Measurements from ENCODE around the gene SHROOM1.
"Not testable (repeated sequence)": the region's sequence is repeated elsewhere in the genome, so short reads cannot be mapped to it uniquely, and the experiment has no call there.

The SHROOM1 gene

DNA sequence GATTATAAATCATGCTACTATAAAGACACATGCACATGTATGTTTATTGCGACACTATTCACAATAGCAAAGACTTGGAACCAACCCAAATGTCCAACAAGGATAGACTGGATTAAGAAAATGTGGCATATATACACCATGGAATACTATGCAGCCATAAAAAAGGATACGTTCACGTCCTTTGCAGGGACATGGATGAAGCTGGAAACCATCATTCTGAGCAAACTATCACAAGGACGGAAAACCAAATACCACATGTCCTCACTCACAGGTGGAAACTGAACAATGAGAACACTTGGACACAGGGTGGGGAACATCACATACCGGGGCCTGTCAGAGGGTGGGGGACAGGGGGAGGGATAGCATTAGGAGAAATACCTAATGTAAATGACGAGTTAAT, 24.6 kb downstream of the SHROOM1 start:
- DNase-seq = not testable (repeated sequence)

DNA sequence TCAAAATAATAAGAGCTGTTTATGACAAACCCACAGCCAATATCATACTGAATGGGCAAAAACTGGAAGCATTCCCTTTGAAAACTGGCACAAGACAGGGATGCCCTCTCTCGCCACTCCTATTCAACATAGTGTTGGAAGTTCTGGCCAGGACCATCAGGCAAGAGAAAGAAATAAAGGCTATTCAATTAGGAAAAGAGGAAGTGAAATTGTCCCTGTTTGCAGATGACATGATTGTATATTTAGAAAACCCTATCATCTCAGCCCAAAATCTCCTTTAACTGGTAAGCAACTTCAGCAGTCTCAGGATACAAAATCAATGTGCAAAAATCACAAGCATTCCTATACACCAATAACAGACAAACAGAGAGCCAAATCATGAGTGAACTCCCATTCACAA, 26.2 kb downstream of the SHROOM1 start:
- DNase-seq = not testable (repeated sequence)

DNA sequence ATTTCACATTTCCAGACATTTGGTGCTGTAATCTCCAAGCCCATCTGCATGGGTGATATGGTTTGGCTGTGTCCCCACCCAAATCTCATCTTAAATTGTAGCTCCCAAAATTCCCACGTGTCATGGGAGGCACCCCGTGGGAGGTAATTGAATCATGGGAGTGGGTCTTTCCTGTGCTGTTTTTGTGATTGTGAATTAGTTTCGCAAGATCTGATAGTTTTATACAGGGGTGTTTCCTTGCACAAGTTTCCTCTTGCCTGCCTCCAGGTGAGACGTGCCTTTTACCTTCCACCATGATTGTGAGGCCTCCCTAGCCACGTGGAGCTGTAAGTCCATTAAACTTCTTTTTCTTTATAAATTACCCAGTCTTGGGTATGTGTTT, 27.8 kb downstream of the SHROOM1 start:
- DNase-seq = not testable (repeated sequence)

DNA sequence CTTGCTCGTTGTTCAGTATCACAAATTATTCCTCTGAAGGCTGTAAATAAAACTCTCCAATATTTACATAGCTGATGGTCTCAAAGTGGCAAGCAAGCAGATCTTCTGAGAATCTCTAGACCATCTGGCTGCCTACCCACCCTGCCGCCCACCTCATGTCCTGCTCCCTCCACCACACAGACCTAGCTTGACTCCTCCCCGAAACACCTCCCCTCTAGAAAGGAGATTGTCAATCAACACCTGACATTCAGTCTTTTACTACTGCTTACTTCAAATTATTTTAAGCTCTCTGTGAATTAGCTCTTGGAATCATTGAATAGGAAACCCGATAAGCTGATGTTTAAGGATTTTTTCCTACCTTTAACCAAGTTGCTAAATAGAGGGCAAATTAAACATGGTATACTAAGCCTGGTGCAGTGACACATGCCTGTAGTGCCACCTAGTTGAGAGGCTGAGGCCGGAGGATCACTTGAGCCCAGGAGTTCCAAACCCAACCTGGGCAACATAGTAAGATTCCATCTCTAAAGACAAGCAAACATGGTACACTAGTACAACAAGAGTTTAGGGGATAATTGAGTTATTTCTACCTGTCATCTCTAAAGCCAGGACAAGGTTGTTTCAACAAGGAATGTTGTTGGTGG, 28.3 kb downstream of the SHROOM1 start:
- no peak for DNase-seq

DNA sequence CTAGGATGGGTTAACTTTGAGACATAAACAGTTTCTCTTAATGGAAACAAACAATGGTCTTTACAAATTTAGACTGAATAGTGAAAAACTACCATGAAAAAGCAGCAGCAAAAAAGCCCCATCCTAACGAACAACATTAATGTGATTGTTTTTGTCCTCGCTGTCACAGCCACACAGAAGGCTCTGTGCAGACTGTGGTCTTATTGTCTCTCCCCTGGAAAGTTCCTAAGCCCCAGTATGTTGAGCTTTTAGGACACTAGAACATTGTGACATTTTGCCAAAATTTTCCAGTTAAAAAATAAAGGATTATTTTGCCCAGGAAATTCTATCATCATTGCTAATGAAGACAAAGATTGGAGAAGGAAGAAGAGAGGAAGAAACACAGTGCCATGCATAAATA, 29.9 kb downstream of the SHROOM1 start:
- DNase-seq = no peak

DNA sequence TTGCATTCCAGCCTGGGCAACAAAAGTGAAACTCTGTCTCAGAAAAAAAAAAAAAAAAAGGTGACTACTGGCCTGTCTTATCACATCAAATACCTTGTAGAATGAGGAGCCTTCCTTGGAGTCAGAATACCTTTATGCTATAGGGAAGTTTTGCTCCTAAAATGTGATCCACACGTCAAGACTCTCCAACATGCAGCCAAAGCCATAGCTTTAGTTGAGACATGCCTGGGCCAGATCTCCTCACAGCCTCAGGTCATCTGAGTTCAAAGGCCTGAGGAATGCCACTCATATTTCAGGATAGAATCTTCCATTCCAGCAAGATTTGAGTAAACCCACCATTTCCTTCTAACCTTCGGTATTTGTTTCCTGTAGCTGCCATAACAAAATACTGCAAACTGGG, 31.1 kb downstream of the SHROOM1 start:
- DNase-seq = no peak

DNA sequence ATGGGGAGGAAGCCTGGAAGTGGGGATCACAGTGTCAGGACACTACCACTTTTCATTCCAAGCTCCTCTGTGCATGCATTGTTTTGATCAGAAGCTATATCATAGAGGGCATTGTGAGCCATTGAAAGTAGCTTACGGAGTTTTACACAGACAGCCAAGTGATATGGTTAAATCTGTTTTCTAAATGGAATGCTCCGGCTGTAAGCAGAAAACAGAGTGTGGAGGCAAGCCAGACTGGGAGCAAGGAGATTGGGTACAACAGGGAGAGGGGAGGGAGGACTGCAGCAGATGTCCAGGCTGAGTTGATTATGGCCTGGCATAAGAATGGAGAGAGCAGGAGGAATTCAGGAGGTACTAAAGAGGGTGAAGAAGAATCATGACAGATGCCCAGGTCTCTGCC, 32.8 kb downstream of the SHROOM1 start:
- no peak for DNase-seq

DNA sequence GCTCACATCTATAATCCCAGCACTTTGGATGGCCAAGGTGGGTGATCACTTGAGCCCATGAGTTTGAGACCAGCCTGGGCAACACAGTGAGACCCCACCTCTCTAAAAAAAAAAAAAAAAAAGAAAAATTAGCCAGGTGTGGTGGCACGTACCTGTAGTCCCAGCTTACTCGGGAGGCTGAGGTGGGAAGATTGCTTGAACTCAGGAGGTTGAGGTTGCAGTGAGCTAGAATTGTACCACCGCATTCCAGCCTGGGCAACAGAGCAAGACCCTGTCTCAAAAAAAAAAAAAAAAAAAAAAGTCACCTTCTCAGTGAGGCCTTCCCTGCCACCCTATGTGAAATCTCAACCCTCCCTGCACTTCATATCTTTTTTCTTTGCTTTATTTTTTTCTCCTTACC, 39.4 kb downstream of the SHROOM1 start:
- no peak for DNase-seq

DNA sequence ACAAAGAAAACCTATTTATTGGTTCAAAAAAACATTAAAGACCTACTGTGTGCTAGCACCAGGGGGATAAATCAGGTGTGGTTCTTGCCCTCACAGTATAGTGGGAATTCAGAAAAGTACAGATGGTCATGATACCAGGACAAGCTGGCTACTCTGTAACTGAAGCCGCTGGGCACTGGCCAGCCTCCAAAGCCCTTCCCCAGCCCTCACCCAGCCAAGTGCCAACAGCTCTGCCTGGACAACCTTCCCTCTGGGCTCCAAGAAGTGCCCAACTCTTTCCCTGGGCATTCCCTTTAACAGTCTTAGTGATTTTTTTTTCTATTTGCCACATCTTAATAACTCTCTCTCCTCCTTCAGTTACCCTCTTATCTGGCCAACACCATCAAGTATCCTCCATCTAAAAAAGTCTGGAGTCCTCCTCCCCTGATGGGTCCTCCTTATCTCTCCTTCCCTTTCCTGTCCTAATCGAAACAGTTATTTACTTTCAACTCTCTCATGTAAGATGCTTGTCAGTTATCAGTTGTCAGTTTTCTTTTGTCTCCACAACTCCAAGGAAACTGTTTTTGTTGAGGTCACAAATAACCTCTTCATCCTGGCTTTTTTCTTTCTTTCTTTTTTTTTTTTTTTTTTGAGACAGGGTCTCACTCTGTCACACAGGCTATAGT, 40.1 kb downstream of the SHROOM1 start:
- DNase-seq = no peak

DNA sequence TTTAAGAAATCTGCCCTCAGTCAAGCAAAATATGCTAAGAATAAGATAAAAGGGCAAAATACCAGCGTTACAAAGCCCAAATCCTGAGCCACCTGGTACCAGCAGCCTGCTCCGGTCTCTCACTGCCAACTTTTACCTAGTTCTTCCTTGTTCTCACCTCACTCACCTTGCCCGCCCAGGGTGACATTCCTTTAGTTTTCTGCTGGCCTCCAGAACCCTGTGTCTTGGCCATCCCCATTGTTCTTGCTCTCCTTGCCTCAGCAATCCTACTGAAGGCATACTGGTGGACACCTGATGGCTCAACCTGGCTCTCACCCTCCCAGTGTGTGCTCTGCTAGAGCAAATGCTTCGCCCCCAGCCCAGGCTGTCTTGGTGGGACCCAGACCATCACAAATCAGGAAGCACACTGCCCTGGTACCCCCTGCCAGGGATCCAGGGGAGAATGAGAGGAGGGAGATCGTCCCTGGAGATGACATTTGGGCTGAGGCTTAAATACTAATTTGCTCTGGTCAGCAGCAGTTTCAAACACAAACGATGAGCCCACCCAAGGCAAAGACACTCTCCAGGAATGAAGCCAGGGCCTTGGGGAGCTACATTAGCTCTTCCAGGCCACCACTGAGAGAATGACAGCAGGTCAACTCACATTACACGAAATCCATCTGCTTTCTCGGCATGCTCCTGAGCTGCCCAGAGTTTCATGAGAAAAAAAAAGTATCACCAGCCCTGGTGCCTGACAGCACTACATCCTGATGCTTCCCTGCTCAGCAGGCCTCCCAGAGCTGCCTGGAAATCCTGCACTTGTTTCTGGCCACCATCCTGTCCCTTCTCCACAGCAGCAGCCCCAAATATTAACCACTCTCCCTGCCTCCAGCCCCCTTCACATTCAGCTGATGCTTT, 41.2 kb downstream of the SHROOM1 start:
- no peak for DNase-seq

DNA sequence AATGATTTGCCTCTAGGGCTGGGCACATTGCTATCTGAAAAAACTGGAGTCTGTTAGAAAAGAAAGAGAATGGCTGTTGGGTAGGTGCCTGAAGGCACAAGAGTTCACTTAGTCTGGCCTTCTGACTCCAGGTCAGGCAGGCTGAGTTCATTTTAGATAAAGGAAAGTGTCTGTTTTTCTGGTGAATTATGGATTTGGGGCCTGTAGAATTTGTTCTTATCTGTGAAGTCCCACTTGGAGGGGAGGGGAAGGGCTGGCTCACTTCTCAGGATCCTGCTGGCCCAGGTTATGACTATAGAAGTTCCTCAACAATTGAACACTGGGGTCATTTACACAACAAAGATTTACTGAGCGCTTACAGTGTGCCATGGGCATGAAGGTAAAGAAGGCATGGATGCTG, 41.9 kb downstream of the SHROOM1 start:
- DNase-seq = no peak

DNA sequence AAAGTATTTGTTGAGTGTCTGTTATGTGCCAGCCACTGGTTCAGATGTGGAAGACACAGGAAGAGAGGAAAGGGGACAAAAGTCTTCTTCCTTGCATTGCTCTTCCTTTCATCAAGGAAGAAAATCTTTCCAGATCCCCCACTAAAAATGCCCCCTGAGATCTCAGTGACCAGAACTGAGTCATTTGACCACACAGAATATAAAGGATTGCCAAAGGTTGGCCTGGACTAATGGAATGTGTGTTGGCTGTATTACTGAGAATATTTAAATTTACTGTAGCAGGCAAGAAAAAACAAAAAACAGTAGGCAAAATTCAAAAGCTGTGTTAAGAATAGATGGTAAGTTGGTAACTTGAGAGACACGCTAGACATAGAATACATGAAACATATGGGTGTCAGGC, 43.4 kb downstream of the SHROOM1 start:
- DNase-seq = no peak

DNA sequence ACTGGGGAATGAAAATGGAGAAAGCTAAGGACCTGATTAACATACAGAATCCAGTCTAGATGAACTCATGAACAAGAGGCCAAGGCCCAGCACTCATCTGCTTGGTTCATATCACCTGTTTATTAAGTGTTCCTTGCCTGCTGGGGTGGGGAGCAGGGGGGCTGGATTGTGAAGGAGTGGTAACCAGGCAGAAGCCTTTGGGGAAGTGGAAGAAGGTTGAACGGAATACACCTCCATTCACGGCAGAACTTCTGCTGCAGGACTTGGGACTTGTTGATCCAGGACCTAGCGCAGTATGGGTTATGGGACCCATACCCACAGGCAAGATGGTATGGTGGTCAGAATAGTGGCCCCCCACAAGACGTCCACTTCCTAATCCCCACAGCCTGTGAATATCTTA, 44.6 kb downstream of the SHROOM1 start:
- no peak for DNase-seq

DNA sequence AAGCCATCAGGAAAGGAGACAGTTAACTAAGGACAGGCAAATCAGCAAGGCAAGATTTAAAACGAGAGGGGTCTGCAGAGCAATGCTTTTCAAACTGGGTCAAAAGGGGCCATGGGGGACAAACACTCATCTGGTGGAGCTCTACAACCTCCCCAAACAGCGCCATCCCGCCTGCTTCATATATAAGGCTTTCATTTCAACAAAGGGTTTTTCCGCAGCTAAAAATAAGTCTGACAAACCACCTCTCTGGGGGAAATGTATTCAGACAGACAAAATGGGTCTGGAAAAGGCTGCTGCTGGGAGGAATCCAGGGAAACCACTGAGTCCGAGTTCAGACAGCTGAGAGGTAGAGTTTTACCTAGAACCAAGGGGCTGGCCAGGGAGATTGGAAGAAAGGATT, 45.1 kb downstream of the SHROOM1 start:
- no peak for DNase-seq

DNA sequence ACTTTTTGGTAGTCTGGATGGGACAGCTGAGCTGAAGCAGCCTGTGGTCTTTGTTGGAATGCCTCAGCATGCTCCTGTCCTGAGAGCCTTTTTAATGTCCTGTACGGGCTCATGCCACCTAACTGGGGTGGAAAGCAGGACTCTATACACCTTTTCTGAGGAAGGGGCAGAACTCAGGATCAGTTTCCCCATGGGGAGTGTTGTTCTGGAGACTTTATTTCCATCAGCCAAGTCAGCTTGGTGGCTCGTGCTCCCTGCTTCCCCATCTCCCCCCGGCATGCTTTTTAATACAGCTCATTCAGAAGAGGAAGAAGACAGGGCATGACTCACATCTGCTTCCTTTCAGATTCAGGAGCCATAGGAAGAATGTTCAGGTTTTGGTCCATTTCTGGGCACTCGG, 48.3 kb downstream of the SHROOM1 start:
- DNase-seq = no peak

DNA sequence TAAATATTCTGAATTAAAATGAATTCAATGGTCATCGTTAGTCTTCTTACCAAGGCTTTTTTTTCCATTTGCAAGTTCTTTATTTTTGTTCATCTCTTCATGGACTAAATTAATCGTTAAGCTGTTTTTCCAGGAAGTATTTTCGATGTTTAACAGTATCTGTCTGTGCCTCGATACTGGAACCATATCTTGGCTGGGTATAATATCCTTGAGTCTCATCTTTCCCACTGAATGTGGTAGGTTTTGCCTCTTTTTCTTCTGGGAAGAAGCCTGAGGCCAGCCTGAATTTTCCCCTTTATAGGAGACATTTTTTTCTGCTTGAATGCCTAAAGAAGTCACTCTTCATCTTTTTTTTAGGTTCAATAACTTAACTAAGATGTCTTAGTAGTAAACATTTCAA, 49.4 kb downstream of the SHROOM1 start:
- no peak for DNase-seq

DNA sequence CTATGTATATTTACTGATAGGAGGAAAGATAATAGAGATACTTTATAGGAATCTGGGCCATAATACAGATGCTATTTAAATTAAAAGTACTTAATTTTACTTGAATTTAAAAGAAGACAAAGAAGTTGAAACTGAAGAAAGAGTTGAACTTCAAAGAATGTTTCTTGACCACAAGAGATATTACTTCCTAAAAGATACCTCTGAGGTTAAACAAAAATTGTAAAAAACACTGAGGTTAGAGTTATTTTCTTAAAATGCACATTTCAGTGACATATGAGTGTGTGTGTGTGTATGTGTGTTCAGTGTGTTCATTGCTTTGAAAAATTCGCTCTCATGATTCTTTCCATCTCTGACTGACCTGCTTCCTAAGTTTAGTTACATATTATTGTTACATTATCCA, 49.9 kb downstream of the SHROOM1 start:
- no peak for DNase-seq

DNA sequence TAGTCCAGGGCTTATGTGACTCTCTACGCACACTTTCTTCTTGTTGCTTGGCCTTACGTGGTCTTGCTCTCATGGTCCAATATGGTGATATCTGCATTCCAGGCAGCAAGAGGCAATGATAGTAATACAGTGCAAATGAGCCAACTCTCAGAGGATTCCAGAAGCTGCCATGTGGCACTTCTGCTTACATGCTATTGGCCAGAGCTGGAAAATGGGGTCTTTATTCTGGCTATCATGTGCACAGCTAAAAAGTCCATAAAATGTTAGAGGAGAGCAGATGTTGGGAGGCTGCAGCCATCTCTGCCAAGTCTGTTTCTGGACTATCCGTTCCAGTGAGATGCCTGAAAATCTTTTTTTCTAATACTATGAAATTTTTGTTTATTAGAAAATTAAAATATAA, 50.5 kb downstream of the SHROOM1 start:
- DNase-seq = no peak

DNA sequence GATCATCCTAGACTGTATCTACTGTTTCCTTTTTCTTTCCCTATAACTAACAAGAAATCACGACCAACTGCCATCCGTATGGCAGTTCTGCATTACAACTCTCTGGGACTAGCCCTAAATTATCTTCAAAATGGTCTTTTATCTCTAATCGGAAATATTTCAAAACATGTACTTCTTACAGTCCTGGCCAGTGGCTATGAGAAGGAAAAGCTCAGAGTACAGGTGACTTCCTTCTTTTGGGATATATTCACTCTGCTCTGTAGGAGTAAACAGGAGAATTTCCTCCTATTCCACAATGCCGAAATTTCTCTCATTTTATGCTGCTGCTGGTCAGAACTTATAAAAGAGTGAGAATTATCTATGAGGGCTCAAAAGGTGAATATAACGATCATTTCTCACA, 51.6 kb downstream of the SHROOM1 start:
- DNase-seq = no peak

DNA sequence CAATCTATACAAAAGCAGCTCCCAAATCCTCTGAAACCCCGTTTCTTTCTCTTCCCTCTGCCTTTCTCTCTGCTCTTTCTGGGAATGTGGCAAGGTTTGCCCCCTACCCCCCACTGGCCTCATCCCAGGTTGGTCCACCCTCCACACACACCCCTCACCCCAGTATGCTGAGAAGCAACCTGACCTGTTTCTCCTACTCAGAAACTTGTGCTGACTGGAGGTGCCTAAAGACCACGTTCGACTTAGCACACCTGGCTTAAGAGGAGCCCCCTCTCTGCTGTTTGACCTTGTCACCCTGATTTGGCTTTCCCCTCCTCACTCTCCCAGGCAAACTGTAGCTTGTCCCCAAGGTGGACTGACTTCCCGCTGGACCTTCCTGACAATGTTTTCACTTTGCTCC, 52.3 kb downstream of the SHROOM1 start:
- DNase-seq = no peak

DNA sequence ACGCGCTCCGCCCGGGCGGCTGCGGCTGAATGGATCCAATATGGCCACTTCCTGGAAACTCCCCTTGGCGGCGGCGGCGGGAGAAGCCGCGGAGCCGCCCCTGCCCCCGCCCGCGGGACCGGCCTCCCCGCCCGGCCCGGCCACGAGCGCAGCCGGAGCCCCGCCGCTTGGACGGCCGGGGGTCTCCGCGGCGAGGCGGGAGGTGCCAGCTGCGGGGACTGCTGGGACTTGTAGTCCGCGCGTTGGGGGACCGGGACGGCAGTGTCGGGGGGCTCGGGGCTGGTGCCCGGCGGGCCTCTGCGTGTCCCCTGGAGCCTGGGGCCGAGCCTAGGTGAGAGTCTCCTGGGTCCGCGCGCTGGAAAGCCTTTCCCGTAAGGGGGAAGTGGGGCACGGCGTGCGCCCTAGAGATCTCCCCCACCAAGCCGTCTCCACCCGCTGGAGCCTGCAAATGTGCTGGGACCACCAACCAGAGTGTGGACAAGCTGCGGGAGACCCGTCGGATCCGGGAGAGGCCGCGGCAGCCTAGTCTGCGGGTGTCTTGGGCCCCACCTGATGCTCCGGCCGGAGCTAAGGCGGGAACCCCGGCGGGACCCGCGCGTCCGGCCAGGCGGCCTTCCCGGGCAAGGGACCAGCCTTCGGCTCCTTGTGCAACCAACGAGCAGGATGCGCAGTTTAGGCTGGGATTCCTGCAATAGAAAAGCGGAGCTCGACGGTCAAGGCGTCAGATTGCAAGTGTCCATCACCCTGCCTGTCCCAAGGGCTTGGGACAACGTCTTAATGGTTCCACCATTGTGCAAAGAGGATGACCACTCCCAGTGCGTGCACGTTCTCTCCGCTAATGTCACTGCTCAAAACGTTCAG, 53.0 kb downstream of the SHROOM1 start, which contains the start of gene SEPTIN8:
Gene SEPTIN8, minus strand, starts transcription at position 31 of the 861 bp plus-strand sequence. CDS start 102 bp downstream, outside the sequence.
- peak; percentile 15 for DNase-seq

DNA sequence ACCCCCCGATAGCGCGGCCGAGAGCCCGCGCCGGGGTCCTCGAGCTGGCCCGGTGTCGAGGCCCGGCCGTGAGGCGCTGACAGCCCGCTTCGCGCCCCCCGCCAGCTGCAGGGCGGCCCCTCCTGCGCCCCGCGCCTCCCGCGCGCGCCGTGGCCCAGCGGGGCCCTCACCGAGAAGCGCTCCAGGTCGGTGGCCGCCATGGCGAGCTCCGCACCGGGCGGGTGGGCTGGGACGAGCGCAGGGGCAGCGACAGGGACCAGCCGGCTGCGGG, 53.6 kb downstream of the SHROOM1 start:
- DNase-seq = no peak

Measured in effector CD4-positive, alpha-beta T cell (primary cell).